ENCODE measurements around the gene FBLN5. TPM values are rescaled to one million over a fixed set of nuclear protein-coding genes. Genes with fewer than 3 reads are reported as not detected.
A peak's percentile ranks its signal among the peaks of the same experiment; 100 is the strongest.

The FBLN5 gene
- total and polyA plus RNA-seq, 8 donors = 20.1 to 151 (median 48.6) TPM

DNA sequence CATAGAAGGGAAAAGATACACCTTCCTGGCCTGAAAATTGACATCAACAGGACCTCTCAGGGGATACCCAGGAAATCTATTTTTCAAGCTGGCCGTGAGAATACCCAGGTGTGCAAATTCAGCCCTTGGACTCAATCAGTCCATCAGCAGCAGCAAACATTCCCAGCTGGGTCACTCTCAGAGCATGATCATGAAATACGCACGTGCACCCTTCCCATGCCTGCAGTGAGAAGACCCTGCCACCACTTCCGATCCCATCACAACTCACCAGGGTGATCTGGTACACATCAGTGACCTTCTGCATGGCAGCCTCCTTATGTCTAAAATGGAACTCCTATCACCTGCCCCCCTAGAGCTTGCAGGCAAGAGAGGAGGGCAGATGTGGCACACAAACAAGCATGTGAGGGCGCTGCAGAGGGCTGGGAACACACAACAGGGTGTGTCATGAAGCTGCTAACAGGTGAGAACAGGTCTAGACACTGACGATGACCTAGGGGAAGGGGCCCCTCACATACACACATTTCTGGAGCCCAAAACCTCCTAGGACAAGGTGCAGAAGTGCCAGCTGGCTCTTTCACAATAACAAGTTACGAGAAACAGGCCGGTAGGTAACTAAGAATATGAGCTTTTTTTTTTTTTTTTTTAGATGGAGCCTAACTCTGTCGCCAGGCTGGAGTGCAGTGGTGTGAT, 42.4 kb downstream of the FBLN5 start:
- no peak overlapping the region for H3K4me3 ChIP-seq
- H3K27me3 ChIP-seq = no peaks in the 10 kb centered on the region
- peak in 1 of 2 donors; percentile 71 for DNase-seq
- H3K36me3 ChIP-seq = no peaks in the 10 kb centered on the region
- 81 to 88% (median 83%) methylated on average over 7 to 9 of the region's 9 CpGs for WGBS, 5 donors
- intact Hi-C loops (cut with DNase I; ENCODE audit: low total_unique reads) = no loop called here
- H3K27ac ChIP-seq = no peak overlapping the region
- H3K4me1 ChIP-seq = peaks cover 15 to 54% (median 29%) of the 10 kb centered on the region in 4 donors
- TF ChIP-seq, protein P1, sequence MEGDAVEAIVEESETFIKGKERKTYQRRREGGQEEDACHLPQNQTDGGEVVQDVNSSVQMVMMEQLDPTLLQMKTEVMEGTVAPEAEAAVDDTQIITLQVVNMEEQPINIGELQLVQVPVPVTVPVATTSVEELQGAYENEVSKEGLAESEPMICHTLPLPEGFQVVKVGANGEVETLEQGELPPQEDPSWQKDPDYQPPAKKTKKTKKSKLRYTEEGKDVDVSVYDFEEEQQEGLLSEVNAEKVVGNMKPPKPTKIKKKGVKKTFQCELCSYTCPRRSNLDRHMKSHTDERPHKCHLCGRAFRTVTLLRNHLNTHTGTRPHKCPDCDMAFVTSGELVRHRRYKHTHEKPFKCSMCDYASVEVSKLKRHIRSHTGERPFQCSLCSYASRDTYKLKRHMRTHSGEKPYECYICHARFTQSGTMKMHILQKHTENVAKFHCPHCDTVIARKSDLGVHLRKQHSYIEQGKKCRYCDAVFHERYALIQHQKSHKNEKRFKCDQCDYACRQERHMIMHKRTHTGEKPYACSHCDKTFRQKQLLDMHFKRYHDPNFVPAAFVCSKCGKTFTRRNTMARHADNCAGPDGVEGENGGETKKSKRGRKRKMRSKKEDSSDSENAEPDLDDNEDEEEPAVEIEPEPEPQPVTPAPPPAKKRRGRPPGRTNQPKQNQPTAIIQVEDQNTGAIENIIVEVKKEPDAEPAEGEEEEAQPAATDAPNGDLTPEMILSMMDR (IDR thresholded peaks at IDR 0.05) = no peak
- TF ChIP-seq EP300 (IDR thresholded peaks at IDR 0.05) = no peak
- no peak for TF ChIP-seq POLR2AphosphoS5 (IDR thresholded peaks at IDR 0.05)
- TF ChIP-seq POLR2A (IDR thresholded peaks at IDR 0.05) = no peak
- no peaks in the 10 kb centered on the region for H3K9me3 ChIP-seq

DNA sequence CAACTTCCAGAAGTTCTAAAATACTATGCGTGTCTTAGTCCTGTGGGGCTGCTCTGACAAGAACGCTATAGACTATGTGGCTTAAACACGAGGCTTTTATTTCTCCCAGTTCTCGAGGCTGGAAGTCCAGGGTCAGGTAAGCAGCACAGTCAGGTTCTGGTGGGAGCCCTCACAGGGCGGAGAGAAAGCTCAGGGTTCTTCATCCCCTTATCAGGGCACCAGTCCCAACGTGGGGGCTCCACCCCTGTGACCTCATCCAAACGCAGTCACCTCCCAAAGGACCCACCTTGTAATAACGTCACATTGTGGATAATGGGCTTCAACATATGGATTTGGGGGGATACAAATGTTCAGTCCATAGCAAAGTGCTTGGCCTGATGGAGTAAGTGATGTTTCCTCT, 43.0 kb downstream of the FBLN5 start:
- DNase-seq = peak in 1 of 2 donors; percentile 12
- Histone ChIP-seq H3K27me3 (no peaks in the 10 kb centered on the region), H3K36me3 (no peaks in the 10 kb centered on the region), H3K9me3 (no peaks in the 10 kb centered on the region), H3K4me1 (peaks cover 19 to 57% (median 36%) of the 10 kb centered on the region in 4 donors), H3K4me3 (no peak overlapping the region), H3K27ac (peak overlapping the region in 1 of 5 donors; percentile 81)
- intact Hi-C loops (cut with DNase I; ENCODE audit: low total_unique reads) = no loop called here
- no peak for TF ChIP-seq POLR2AphosphoS5 (IDR thresholded peaks at IDR 0.05)
- TF ChIP-seq EP300 (IDR thresholded peaks at IDR 0.05) = no peak
- TF ChIP-seq POLR2A (IDR thresholded peaks at IDR 0.05) = no peak
- TF ChIP-seq, protein P1 (IDR thresholded peaks at IDR 0.05) = no peak
- 77 to 85% (median 81%) methylated on average over 6 to 8 of the region's 8 CpGs for WGBS, 5 donors

DNA sequence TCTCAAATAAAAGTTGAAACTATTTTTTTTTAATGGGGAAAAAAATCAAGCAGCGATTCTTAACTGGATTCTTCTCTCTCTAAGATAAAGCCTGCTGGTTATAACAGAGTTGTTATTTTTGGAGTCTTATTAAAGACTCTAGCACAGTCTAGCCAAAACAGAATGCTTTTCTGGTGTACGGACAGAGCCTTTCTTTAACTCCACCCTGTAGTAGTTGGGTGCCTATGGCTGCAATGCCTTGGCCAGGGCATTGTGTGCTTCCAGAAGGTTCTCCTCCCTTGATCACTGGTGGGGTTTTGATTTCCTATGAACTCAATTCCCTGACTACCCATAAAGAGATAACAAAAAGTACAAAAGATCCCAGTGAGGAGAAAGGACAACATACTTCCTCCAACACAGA, 44.4 kb downstream of the FBLN5 start:
- H3K4me1 ChIP-seq = peaks cover 25 to 69% (median 45%) of the 10 kb centered on the region in 4 donors

DNA sequence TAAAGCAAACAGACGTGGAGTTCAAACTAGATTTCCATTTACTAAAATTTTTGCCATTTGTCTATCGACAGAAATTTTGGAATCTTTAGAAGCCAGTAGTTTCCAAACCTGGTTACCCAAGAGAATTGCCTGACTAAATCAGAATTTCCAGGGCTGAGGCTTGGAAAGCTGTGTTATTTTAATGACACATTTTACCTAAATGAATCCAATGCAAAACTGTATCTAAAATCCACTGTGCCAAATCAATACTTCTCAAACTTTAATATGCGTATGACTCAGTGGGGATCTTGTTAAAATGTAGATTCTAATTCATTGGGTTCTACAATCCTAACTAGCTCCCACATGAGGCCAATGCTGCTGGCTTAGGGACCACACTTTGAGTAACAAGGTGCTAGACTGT, 45.2 kb downstream of the FBLN5 start:
- WGBS, 5 donors = 82 to 94% (median 91%) methylated on average over 3 of the region's 3 CpGs
- no peak for DNase-seq
- H3K4me3 ChIP-seq = no peak overlapping the region
- H3K36me3 ChIP-seq = no peaks in the 10 kb centered on the region
- H3K9me3 ChIP-seq = no peaks in the 10 kb centered on the region
- intact Hi-C loops (cut with DNase I; ENCODE audit: low total_unique reads) = no loop called here
- TF ChIP-seq, protein P1 (IDR thresholded peaks at IDR 0.05) = no peak
- TF ChIP-seq POLR2A (IDR thresholded peaks at IDR 0.05) = no peak
- TF ChIP-seq EP300 (IDR thresholded peaks at IDR 0.05) = no peak
- TF ChIP-seq POLR2AphosphoS5 (IDR thresholded peaks at IDR 0.05) = no peak
- H3K27ac ChIP-seq = peak overlapping the region in 4 of 5 donors; percentile 47 to 81 (median 62)
- no peaks in the 10 kb centered on the region for H3K27me3 ChIP-seq
- peaks cover 29 to 77% (median 53%) of the 10 kb centered on the region in 4 donors for H3K4me1 ChIP-seq

More for the DNA sequence above, 44.4 kb downstream of the FBLN5 start:
- DNase-seq = no peak
- Histone ChIP-seq H3K27ac (peak overlapping the region in 1 of 5 donors; percentile 81), H3K36me3 (no peaks in the 10 kb centered on the region), H3K9me3 (no peaks in the 10 kb centered on the region), H3K27me3 (no peaks in the 10 kb centered on the region), H3K4me3 (no peak overlapping the region)
- WGBS, 5 donors = 44 to 80% (median 68%) methylated on average over 2 of the region's 2 CpGs
- intact Hi-C loops (cut with DNase I; ENCODE audit: low total_unique reads) = no loop called here
- no peak for TF ChIP-seq EP300 (IDR thresholded peaks at IDR 0.05)
- TF ChIP-seq POLR2AphosphoS5 (IDR thresholded peaks at IDR 0.05) = no peak
- TF ChIP-seq, protein P1 (IDR thresholded peaks at IDR 0.05) = no peak
- no peak for TF ChIP-seq POLR2A (IDR thresholded peaks at IDR 0.05)
